HL-60/S4 (cell line): ENCODE measurements around the gene SHISA9.
"Not testable (repeated sequence)": the region's sequence is repeated elsewhere in the genome, so short reads cannot be mapped to it uniquely, and the experiment has no call there.

ENCODE experiments used
- in situ Hi-C: fragments of 300-500 bp; cut with MboI; formaldehyde crosslinking; loops from 2 replicates; pipeline ENCODE4 v1.14.3; 2022; ENCODE audit warnings: low sequenced_read_pairs

Gene SHISA9

DNA sequence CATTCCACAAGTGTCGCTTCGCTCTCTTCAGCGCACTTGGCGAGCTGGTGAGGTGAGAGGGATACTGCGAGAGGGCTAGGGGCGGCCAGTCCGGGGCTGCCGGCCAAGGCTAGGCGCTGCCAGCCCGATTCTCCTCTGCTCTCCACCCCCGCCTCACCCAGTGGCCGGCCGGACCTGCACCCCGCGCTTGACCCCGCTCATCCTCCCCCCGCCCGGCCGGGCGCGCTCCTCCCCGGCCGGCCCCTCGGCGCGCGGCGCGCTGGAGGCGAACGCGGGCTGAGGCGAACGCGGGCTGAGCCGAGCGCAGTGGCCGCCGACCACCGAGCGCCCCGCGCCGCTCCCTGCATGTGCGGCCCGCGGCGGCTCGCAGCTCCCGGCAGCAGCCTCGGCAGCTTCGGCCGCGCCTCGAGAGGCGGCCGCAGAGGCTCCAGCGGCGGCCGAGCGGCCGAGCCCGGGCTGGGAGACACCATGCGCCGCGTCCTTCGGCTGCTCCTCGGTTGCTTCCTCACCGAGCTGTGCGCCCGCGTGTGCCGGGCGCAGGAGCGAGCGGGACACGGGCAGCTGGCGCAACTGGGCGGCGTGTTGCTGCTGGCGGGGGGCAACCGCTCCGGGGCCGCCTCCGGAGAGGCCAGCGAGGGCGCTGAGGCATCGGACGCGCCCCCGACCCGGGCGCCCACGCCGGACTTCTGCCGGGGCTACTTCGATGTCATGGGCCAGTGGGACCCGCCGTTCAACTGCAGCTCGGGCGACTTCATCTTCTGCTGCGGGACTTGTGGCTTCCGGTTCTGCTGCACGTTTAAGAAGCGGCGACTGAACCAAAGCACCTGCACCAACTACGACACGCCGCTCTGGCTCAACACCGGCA lies at the start of gene SHISA9:
TSS of gene SHISA9 (plus strand) at position 2 of the 865 bp plus-strand sequence.
- in situ Hi-C loops: no loop called here

DNA sequence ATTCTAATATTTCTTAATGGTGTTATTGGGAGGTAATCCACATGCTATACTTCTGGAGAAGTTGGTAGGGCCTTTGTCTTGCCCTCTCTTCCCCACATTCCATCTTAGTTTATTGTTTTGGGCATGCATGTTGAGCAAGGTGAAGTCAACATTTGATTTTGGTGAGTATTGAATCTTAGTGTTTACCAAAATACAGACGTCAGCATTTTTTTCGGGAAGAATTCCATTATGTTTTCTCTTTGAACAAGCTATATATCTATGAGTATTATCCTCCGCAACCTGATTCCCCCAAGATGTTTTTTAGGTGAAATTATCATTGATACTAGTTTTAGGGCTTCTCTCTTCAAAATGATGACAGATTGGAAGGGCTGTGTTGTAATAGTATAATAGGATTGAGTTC lies 47.4 kb upstream of the SHISA9 start:
- in situ Hi-C loops: no loop called here

DNA sequence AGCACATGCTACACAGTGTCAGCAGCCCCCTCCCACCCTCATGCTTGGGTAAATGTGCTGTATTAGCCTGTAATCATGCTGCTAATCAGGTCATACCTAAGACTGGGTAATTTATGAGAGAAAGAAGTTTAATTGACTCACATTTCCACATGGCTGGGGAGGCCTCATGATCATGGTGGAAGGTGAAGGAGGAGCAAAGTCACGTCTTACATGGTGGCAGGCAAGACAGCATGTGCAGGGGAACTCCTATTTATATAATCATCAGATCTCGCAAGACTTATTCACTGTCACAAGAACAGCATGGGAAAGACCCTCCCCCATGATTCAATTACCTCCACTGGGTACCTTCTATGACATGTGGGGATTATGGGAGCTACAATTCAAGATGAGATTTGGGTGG lies 44.0 kb upstream of the SHISA9 start:
- in situ Hi-C loops: not testable (repeated sequence)

DNA sequence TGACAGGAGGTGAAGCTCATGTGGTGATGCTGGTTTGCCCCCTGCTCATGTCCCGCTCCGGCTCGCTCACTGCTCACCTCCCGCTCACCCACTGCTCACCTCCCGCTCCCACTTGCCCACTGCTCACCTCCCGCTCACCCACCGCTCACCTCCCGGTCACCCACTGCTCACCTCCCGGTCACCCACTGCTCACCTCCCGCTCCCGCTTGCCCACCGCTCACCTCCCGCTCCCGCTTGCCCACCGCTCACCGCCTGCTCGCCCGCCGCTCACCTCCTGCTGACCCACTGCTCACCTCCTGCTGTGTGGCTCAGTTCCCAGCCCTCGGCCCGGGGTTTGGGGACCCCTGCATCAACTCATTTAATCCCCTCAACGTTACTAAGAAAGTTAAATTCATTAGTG lies 39.1 kb upstream of the SHISA9 start:
- in situ Hi-C loops: no loop called here

DNA sequence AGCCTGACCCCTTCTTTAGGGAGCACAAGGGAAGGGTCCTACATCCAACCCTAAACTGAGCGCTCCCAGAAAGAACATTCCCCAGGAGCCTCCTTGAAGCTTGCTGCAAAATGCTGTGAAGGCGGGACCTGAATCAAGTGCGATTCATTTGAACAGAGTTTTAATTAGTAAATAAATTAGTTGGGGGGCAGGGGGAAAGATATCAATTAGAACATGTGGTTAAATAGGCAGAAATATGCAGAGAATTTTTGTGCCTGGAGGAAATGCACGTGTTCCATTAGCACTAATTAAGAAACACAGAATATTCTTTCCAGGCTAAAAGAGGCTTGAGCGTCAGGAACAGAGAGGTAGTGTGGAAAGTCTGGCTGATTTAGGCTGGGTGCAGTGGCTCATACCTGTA lies 38.5 kb upstream of the SHISA9 start:
- in situ Hi-C loops: no loop called here

DNA sequence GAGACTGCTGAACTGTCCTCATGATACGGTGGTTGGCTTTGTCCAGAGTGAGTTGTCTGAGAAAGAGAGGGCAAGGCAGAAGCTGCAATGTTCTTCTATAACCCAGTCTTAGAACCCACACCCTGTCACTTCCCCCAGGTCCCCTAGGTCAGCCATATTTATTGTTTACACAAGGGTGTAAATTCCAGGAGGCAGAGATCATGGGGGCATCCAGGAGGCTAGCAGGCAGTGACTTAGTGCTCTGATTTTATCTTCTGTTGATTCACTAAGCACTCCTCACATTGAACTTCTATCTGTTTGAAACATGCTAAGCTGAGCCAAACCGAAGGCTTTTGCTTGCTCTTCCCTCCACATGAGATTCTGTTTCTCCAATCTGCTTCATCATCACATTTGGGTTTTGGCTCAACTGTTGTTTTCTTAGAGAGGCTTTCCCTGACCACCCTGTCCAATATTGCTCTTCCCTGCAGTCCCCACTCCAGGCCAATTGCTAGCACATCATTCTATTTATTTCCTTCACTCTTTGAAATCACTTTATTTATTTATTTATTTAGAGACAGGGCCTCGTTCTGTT lies 34.3 kb upstream of the SHISA9 start:
- in situ Hi-C loops: no loop called here

DNA sequence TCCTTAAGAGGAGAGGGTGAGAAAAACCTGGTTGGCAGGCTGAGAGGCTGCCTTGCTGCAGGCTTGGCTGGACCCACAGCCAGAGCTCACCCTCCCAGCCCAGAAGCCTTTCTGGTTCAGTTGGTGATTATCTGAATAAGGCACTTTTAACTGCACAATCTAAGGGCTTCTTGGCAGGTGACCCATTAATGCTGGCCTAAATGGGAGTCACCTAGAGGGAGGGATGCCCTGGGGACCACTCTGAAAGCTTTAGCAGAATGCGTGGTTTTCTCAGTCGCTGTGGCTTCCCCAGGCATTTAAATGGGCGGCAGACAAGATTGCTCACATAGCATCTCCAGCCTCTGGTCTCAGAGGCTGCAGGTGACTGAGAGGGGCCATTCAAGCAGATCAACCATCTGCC lies 33.2 kb upstream of the SHISA9 start:
- in situ Hi-C loops: no loop called here

DNA sequence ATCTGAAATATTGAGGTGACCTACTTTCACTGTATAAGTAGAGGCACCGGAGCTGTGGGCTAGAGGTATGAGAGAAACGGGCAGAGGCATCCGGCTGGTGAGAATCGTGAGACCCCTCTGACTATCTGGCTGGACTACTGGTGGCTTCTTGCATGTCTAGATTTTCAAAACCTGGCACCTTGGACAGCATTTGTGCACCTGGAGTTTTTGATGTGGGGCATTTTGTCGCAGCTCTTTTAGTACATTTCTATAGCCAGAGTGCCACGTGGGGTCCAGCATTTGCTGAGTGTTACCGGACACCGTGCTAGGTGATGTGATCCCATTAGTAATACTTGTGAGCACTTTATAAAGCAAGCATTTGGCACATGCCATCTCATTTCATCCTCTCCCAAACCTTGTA lies 32.6 kb upstream of the SHISA9 start:
- in situ Hi-C loops: no loop called here

DNA sequence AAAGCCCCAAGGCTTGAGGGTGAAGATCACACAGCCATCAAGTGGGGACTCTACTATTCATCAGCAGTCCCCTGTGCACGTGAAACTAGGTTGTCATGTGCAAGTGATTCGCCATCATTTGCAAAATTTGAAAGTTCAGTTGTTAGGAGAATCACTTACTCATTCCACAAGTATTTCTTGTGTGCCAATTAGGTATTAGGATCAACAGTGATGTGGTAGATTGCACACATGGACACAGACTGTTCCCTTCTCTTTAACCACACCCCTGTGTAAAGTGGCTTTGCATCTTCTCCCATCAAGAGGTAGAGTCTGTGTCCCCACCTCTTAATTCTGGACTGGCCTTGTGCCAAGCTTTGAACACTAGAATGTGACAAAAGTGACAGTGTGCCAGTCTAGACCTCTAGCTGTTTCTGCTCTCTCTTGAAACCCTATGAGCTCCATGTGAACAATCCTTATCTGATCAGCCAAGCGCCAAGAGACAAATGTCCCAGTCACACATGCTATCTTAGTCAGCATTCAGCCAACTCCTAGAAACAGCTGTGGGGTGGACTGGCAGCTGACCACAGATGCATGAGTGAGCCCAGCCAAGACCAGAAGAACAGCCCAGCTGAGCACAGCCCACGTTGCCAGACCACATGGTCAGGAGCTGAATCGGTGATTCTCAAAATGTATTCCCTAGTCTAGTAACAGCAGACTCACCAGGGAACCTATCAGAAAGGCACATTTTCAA lies 31.5 kb upstream of the SHISA9 start:
- in situ Hi-C loops: no loop called here

DNA sequence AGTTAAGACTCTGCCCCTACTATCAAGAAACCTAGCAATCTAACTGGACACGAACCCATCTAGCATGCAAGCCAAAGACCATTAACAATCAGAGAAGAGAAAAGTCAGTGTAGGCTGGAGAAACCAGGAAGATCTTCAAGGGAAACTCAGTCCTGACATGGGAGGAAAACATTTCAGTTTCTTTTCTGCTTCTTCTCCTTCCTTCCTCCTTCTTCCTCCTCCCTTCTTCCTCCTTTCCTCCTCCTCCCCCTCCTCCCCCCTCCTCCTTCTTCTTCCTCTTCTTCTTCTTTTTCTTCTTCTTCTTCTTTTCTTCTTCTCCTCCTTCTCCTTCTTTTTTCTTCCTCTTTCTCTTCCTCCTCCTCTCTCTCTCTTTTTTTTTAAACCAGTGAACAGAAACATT lies 29.6 kb upstream of the SHISA9 start:
- in situ Hi-C loops: no loop called here

DNA sequence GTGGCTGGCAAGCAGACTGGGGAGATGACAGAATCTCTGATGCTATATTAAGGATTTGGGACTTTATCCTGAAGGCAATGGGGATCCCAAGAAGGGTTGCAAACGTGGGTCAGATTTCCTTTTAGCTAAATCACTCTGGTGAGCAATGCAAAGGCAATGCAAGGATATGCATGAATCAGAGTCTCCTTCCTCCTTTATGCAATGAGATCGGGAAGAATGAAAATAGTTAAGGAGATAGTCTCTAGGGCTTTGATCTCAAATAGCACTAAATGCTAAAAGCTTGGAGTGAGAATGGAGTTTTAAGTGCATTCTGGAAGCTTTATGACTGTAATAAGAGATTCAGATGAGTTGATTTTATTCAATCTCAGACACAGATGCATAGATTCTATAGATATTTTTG lies 27.2 kb upstream of the SHISA9 start:
- in situ Hi-C loops: no loop called here

DNA sequence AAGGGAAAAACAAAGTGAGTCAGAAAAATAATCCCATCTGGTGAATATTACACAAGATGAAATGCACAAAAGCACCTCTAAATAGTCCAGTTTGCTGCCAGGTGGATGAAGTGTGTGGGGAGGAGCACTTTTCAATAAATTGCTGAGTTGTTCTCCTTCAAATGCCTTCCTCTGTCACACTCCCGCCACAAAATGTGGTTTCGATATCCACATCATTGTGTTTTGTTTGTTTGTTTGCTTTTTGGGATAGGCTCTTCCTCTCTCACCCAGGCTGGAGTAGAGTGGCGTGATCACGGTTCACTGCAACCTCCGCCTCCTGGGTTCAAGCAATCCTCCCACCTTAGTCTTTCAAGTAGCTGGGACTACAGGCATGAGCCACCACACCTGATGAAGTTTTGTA lies 24.6 kb upstream of the SHISA9 start:
- in situ Hi-C loops: loop anchor here (25.0 kb wide), 1 partner anchor 561 kb away; no protein-coding TSS in a partner anchor

DNA sequence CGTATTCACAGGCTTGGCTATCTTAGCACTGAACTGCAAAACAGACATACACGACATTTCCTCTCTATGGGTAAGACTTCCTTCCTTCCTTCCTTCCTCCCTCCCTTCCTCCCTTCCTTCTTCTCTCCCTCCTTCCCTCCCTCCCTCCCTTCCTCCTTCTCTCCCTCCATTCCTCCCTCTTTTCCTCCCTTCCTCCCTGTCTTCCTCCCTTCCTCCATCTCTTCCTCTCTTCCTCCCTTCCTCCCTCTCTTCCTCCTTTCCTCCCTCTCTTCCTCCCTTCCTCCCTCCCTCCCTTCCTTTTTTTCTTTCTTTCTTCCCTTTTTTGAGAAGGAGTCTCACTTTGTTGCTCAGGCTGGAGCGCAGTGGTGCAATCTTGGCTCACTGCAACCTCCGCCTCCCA lies 22.4 kb upstream of the SHISA9 start:
- in situ Hi-C loops: loop anchor here (25.0 kb wide), 1 partner anchor 558 kb away; no protein-coding TSS in a partner anchor

DNA sequence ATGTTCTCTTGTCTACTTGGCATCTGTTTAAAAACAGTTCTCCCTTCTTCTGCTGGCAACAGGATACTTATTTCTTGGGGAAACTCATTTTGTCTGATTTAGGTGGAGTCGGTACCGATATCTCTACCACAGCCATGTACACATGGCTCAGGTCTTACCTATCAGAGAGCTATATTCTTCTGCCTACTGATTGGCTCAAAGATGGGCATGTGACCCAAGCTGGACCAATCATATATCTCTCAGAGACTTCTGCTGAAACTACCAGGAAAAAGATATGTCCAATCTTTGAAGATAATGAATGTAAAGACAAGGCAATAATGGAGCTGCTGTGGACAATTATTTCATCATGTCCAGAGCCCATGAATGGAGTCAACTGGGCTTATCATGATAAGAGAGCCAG lies 21.6 kb upstream of the SHISA9 start:
- in situ Hi-C loops: loop anchor here (25.0 kb wide), 1 partner anchor 557 kb away; no protein-coding TSS in a partner anchor

DNA sequence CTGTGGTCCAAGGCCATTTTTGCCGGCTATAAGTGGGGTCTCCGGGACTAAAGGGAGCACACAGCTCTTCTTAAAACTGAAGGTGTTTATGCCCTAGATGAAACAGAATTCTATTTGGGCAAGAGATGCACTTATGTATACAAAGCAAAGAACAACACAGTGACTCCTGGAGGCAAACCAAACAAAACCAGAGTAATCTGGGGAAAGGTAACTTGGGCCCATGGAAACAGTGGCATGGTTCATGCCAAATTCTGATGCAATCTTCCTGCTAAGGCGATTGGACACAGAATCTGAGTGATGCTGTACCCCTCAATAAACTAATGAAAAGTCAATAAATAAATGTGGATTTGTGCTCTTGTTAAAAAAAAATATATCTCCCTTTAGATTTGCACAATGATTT lies 20.2 kb upstream of the SHISA9 start:
- in situ Hi-C loops: loop anchor here (25.0 kb wide), 1 partner anchor 556 kb away; no protein-coding TSS in a partner anchor

DNA sequence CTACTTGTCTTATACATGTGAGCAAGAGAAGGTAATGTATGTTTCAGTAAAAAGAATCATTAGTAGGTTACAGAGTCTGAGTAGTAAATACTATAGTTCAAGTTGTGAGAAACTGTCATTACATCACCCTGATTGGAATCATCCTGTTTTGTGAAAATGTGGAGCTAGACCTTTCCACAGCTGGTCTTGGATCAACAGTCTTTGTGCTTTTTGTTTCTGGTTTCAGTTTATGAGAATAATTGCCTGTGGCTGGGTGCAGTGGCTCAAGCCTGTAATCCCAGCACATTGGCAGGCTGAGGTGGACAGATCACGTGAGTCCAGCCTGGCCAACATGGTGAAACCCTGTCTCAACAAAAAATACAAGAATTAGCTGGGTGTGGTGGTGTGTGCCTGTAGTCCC lies 19.7 kb upstream of the SHISA9 start:
- in situ Hi-C loops: loop anchor here (25.0 kb wide), 1 partner anchor 556 kb away; no protein-coding TSS in a partner anchor

DNA sequence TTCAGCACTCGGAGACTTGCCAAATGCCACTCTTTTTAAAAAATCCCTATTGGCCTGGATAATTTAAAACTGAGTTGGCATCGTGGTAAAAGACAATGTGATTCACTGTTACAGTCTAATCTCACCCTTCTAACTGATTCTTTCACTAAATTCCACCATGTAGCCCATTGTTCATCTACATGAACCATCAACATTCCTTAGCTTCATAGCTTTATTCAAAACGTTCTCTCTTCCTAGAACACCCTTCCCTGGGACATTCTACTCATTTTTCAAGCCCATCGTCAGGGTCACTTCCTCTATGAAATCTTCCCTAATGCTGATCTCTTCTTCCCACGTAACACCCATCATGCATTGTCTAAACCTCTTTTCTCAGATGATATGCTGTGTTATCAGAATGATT lies 15.7 kb upstream of the SHISA9 start:
- in situ Hi-C loops: loop anchor here (25.0 kb wide), 1 partner anchor 552 kb away; no protein-coding TSS in a partner anchor

DNA sequence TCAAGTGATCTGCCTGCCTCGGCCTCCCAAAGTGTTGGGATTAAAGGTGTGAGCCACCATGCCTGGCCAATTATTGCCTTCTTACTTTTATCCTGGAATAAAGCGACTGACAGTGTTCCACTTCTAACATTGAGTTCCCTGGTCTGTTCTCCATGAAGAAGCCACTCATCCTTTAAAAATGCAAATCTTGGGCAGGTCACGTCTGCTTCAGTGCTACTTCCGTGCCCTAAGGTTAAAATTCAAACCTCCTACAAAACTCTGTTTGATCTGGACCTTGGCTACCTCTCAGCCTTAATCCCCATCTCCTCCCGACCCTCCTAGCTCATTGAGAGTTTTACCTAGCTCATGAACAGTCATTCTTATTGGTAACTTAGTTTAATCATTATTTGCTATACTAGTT lies 9.6 kb upstream of the SHISA9 start:
- in situ Hi-C loops: loop anchor here (25.0 kb wide), 1 partner anchor 545 kb away; no protein-coding TSS in a partner anchor

DNA sequence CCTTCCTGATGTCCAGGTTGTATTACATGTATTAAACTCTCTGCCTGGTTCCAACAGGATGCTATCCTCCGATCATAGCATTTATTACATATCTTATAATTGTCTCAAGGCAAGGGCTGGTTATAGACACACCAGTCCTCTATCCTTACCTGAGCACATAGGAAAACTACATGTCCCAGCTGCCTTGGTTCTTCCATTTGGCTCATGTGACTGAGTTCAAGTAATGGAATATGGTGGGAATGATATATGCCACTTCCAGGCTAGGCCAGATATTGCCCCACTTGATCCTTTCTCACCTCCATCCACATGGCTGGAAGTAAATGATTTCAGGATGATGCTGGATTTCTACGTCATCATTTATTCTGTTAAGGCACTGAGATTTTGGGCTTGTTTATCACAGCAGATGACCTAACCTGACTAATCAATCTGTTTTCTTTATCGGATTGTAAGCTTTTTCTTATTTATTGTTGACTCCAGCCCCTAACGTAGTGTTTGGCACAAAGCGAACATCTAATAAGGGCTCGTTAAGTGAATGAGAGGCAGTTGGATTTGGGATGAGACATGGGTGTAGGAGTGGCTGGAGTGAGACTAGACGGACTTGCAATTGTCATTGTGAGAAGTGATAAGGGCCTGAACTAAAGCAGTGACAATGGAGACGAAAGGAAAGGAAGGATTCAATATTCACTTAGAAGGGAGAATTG lies 8.2 kb upstream of the SHISA9 start:
- in situ Hi-C loops: loop anchor here (25.0 kb wide), 1 partner anchor 544 kb away; no protein-coding TSS in a partner anchor

DNA sequence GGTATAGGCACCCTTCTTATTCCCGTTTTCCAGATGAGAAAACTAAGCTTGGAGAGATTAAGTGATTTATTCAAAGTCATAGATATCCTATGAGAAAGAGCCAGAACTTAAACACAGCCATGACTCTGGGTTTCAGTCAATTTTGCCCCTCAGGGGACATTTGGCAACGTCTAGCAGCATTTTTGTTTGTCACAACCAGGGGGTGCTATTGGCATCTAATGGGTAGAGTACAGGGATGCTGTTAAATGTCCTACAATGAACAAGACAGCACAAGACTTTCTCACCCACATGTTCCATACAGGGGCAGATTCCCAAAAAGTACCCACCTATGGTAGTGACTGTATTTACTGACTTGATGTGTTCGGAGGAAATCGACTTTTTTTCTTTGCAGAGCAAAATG lies 4.8 kb upstream of the SHISA9 start:
- in situ Hi-C loops: loop anchor here (25.0 kb wide), 1 partner anchor 541 kb away; no protein-coding TSS in a partner anchor

DNA sequence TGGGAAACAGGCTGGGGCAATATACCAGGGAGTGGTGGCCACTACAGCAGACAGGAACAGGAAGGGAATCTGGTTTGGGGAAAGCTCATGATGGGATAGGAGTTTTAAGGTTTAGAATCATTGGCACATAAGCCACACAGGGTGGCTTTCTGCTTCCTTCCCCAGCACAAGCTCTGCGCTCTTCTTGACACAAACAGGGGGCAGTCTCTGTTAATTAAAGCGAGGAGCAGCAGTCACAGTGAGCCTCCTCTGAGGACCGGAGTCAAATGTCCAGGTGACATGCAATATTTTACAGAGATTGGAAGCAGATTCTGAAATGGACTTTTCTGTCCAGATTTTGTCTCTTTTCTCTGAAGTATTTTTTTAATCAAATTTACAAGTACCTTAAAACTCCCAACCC lies 2.8 kb upstream of the SHISA9 start:
- in situ Hi-C loops: loop anchor here (25.0 kb wide), 1 partner anchor 539 kb away; no protein-coding TSS in a partner anchor
